Renal cortical epithelial cell (primary cell): ENCODE data around the gene CD96. TPM values are rescaled to one million over a fixed set of nuclear protein-coding genes. Genes with fewer than 3 reads are reported as not detected.
"Not testable (repeated sequence)": the region's sequence is repeated elsewhere in the genome, so short reads cannot be mapped to it uniquely, and the experiment has no call there.

ENCODE experiments used
- DNase-seq: peaks from one replicate; pipeline ENCODE4 v3.0.0-alpha.2; 2011; ENCODE audit warnings: low read depth
- total RNA-seq: library from RNA; depleted of rRNA; stranded (reverse); fragments of >200 nt; gene quantifications from 2 replicates; pipeline ENCODE4 v1.2.3, GENCODE V29; 2014

The CD96 gene
- total RNA-seq, 1 donor from 2014 or later, result 0.05 TPM

- peak; percentile 75 for DNase-seq
These were observed 77.8 kb downstream of the CD96 start for GRCh38 chr3:111619833-111620232.

- no peak for DNase-seq
These were observed 79.5 kb downstream of the CD96 start for GRCh38 chr3:111621535-111621934.

GRCh38 chr3:111627092-111627491, 85.1 kb downstream of the CD96 start:
- peak; percentile 30 for DNase-seq

GRCh38 chr3:111629018-111629417, 87.0 kb downstream of the CD96 start:
- not testable (repeated sequence) for DNase-seq

- DNase-seq, result not testable (repeated sequence)
These were observed 88.6 kb downstream of the CD96 start for GRCh38 chr3:111630638-111631037.

- DNase-seq, result no peak
These were observed 93.4 kb downstream of the CD96 start for GRCh38 chr3:111635403-111635802.

GRCh38 chr3:111636366-111636885, 94.4 kb downstream of the CD96 start:
- no peak for DNase-seq

- no peak for DNase-seq
These were observed 97.3 kb downstream of the CD96 start for GRCh38 chr3:111639316-111639715.

GRCh38 chr3:111648991-111649579, 107.1 kb downstream of the CD96 start:
- no peak for DNase-seq

GRCh38 chr3:111650378-111651275, 108.6 kb downstream of the CD96 start:
- DNase-seq, result peak; percentile 60

GRCh38 chr3:111652492-111653180, 110.6 kb downstream of the CD96 start:
- no peak for DNase-seq

GRCh38 chr3:111653766-111654165, 111.8 kb downstream of the CD96 start:
- no peak for DNase-seq

- DNase-seq, result no peak
These were observed 120.0 kb downstream of the CD96 start for GRCh38 chr3:111662012-111662411.

- DNase-seq, result no peak
These were observed 120.9 kb downstream of the CD96 start for GRCh38 chr3:111662907-111663306.

GRCh38 chr3:111666041-111666735, 124.2 kb downstream of the CD96 start:
- DNase-seq, result peak; percentile 36

- no peak for DNase-seq
These were observed 125.2 kb downstream of the CD96 start for GRCh38 chr3:111667170-111667569.

- DNase-seq, result peak; percentile 44
These were observed 125.7 kb downstream of the CD96 start for GRCh38 chr3:111667621-111668239.

- DNase-seq, result no peak
These were observed 126.3 kb downstream of the CD96 start for GRCh38 chr3:111668326-111668725.

- peak; percentile 78 for DNase-seq
These were observed 127.0 kb downstream of the CD96 start for GRCh38 chr3:111668888-111669488.

GRCh38 chr3:111669926-111670630, 128.1 kb downstream of the CD96 start:
- no peak for DNase-seq
